Measurements from ENCODE around the gene R3HDM4.

Gene R3HDM4

GRCh38 chr19:912181-913079 lies 589 bp downstream of the R3HDM4 start:
- DNase-seq (ENCODE audit: low read depth): peak; percentile 33

- no peak for DNase-seq (ENCODE audit: low read depth)
Observed at GRCh38 chr19:911197-912033, 1.6 kb downstream of the R3HDM4 start.

- no peak for DNase-seq (ENCODE audit: low read depth)
Observed at GRCh38 chr19:907183-907853, 5.7 kb downstream of the R3HDM4 start.

GRCh38 chr19:906480-906879 lies 6.5 kb downstream of the R3HDM4 start:
- no peak for DNase-seq (ENCODE audit: low read depth)

- DNase-seq (ENCODE audit: low read depth): no peak
Observed at GRCh38 chr19:904545-904944, 8.5 kb downstream of the R3HDM4 start.

- peak; percentile 38 for DNase-seq (ENCODE audit: low read depth)
Observed at GRCh38 chr19:903266-903797, 9.7 kb downstream of the R3HDM4 start.

GRCh38 chr19:902446-903226 lies 10.4 kb downstream of the R3HDM4 start:
- DNase-seq (ENCODE audit: low read depth): no peak

GRCh38 chr19:902093-902370 lies 11.0 kb downstream of the R3HDM4 start:
- no peak for DNase-seq (ENCODE audit: low read depth)

GRCh38 chr19:901216-902092 lies 11.6 kb downstream of the R3HDM4 start:
- DNase-seq (ENCODE audit: low read depth): no peak

GRCh38 chr19:900302-901111 lies 12.5 kb downstream of the R3HDM4 start:
- DNase-seq (ENCODE audit: low read depth): no peak

- no peak for DNase-seq (ENCODE audit: low read depth)
Observed at GRCh38 chr19:900043-900301, 13.0 kb downstream of the R3HDM4 start.

GRCh38 chr19:899336-900042 lies 13.5 kb downstream of the R3HDM4 start:
- DNase-seq (ENCODE audit: low read depth): no peak

GRCh38 chr19:898663-899062 lies 14.4 kb downstream of the R3HDM4 start:
- peak; percentile 28 for DNase-seq (ENCODE audit: low read depth)

- no peak for DNase-seq (ENCODE audit: low read depth)
Observed at GRCh38 chr19:897442-898039, 15.5 kb downstream of the R3HDM4 start.

- no peak for DNase-seq (ENCODE audit: low read depth)
Observed at GRCh38 chr19:896999-897398, 16.0 kb downstream of the R3HDM4 start.

GRCh38 chr19:896434-896833 lies 16.6 kb downstream of the R3HDM4 start:
- DNase-seq (ENCODE audit: low read depth): no peak

- peak; percentile 86 for DNase-seq (ENCODE audit: low read depth)
Observed at GRCh38 chr19:892894-893689, 19.9 kb downstream of the R3HDM4 start, which contains the start of the genes MED16 and RNU6-9. MED16 (minus strand) TSS chr19:893187; CDS start chr19:891131, 2,056 bp downstream. RNU6-9 (plus strand) TSS chr19:893484.

Measured in amniotic epithelial cell (primary cell).